Osteocyte (in vitro differentiated cells): Measurements from ENCODE around the gene CLEC3B. TPM values are rescaled to one million over a fixed set of nuclear protein-coding genes. Genes with fewer than 3 reads are reported as not detected.
A peak's percentile ranks its signal among the peaks of the same experiment; 100 is the strongest.

Experiments used
- DNase-seq: peaks from one replicate; pipeline ENCODE4 v3.0.0; 2021; ENCODE audit warnings: mixed read lengths; ENCODE audit not compliant: unreplicated experiment; ENCODE audit errors: extremely low spot score
- H3K27ac Mint-ChIP-seq: one replicate; pipeline ENCODE4 v1.8.0; 2021; ENCODE audit warnings: mild to moderate bottlenecking, mixed read lengths; ENCODE audit not compliant: unreplicated experiment
- H3K27me3 Mint-ChIP-seq: one replicate; pipeline ENCODE4 v1.8.0; 2021; ENCODE audit warnings: mixed read lengths; ENCODE audit not compliant: unreplicated experiment
- H3K36me3 Mint-ChIP-seq: one replicate; pipeline ENCODE4 v1.8.0; 2021; ENCODE audit warnings: mixed read lengths; ENCODE audit not compliant: unreplicated experiment
- H3K4me1 Mint-ChIP-seq: one replicate; pipeline ENCODE4 v1.8.0; 2021; ENCODE audit warnings: mixed read lengths; ENCODE audit not compliant: unreplicated experiment
- H3K4me3 Mint-ChIP-seq: one replicate; pipeline ENCODE4 v1.8.0; 2021; ENCODE audit warnings: mild to moderate bottlenecking, moderate library complexity, mixed read lengths; ENCODE audit not compliant: unreplicated experiment
- H3K9me3 Mint-ChIP-seq: one replicate; pipeline ENCODE4 v1.8.0; 2021; ENCODE audit warnings: mixed read lengths; ENCODE audit not compliant: unreplicated experiment
- CTCF ChIP-seq: fragments of 200-600 bp; sonication (generic); IDR thresholded peaks from 2 replicates; pipeline ENCODE4 v1.5.0; 2021; ENCODE audit warnings: antibody characterized with exemption, mild to moderate bottlenecking, moderate library complexity
- total RNA-seq: library from RNA; stranded (reverse); gene quantifications from 2 replicates; pipeline ENCODE4 v1.2.1, GENCODE V29; 2021

CLEC3B gene
- total RNA-seq, 1 donor from 2014 or later = 181 TPM

DNA sequence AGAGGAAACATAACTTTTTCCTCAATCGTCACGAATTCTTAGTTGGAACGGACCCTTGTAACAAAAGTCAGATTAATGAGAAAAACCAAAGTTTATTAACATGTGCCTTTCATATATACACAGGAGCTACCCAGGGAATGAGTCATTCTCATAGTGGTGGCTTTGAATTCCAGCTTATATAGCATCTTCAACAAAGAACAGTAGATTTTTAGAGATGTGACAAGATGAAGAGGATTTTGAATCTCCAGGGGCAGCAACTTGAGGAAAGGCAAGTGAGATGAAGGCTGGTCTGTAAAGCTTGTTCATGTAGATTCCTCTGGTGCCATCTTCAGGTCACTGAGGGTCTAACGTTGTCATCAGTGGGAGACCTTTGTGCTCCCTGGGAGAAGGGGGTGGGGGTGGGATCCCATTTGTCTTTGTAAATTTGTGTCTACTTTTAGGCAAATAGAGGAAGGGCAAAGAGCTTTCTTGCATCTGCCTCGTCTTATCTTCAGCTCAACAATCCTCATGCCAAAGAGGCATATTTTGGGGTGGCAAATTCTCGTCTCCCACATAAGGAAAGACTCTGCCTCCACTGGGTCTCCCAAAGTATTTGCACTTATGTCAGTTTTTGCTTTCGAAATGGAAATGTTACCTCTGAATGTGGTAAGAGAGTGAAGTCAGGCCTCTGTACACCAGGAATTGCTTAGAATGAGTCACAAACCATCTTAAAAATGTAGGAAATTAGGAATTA, 29.5 kb downstream of the CLEC3B start:
- no peak for DNase-seq
- Mint-ChIP-seq H3K4me3 (no peak overlapping the region), H3K36me3 (no peaks in the 10 kb centered on the region), H3K27ac (peak overlapping the region; percentile 75), H3K4me1 (peaks cover 64% of the 10 kb centered on the region), H3K27me3 (no peaks in the 10 kb centered on the region), H3K9me3 (no peaks in the 10 kb centered on the region)
- peak; percentile 27 for TF ChIP-seq CTCF

GRCh38 chr3:45056608-45057301, 30.7 kb downstream of the CLEC3B start:
- Mint-ChIP-seq H3K9me3 (no peaks in the 10 kb centered on the region), H3K27me3 (no peaks in the 10 kb centered on the region), H3K4me3 (no peak overlapping the region), H3K4me1 (peaks cover 68% of the 10 kb centered on the region), H3K36me3 (no peaks in the 10 kb centered on the region), H3K27ac (peak overlapping the region; percentile 87)
- no peak for DNase-seq
- TF ChIP-seq CTCF = no peak

DNA sequence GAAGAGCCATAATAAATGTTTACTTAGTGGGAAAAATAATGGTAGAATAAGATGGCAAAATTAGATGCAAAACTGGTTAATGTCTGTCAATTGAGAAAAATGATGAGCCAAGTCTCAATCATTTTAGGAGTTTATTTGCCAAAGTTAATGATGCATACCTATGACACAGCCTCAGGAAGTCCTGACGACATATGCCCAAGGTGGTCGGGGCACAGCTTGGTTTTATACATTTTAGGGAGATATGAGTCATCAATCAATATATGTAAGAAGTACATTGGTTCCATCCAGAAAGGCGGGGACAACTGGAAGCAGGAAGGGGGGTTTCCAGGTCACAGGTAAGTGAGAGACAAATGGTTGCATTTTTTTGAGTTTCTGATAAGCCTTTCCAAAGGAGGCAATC, 31.5 kb downstream of the CLEC3B start:
- no peak for DNase-seq
- TF ChIP-seq CTCF = no peak
- peaks cover 68% of the 10 kb centered on the region for H3K4me1 Mint-ChIP-seq
- H3K27me3 Mint-ChIP-seq = no peaks in the 10 kb centered on the region
- H3K9me3 Mint-ChIP-seq = no peaks in the 10 kb centered on the region
- H3K36me3 Mint-ChIP-seq = no peaks in the 10 kb centered on the region
- H3K27ac Mint-ChIP-seq = peak overlapping the region; percentile 87
- H3K4me3 Mint-ChIP-seq = no peak overlapping the region

GRCh38 chr3:45059132-45059531, 33.0 kb downstream of the CLEC3B start:
- Mint-ChIP-seq H3K27me3 (no peaks in the 10 kb centered on the region), H3K4me3 (no peak overlapping the region), H3K9me3 (no peaks in the 10 kb centered on the region), H3K27ac (no peak overlapping the region), H3K4me1 (peaks cover 62% of the 10 kb centered on the region), H3K36me3 (no peaks in the 10 kb centered on the region)
- no peak for TF ChIP-seq CTCF
- no peak for DNase-seq

GRCh38 chr3:45060165-45060892, 34.2 kb downstream of the CLEC3B start:
- no peaks in the 10 kb centered on the region for H3K9me3 Mint-ChIP-seq
- DNase-seq = no peak
- no peaks in the 10 kb centered on the region for H3K36me3 Mint-ChIP-seq
- no peaks in the 10 kb centered on the region for H3K27me3 Mint-ChIP-seq
- peaks cover 53% of the 10 kb centered on the region for H3K4me1 Mint-ChIP-seq
- TF ChIP-seq CTCF = no peak
- peak overlapping the region; percentile 2 for H3K27ac Mint-ChIP-seq
- H3K4me3 Mint-ChIP-seq = no peak overlapping the region
